Neural cell (in vitro differentiated cells): Measurements from ENCODE around the gene FNDC7. TPM values are rescaled to one million over a fixed set of nuclear protein-coding genes. Genes with fewer than 3 reads are reported as not detected.

Experiments
- H2AFZ ChIP-seq: fragments of 200-600, 300-800 bp; sonication (generic), shearing (Covaris generic); 2 replicates; pipeline ENCODE4 v1.6.0; 2014; ENCODE audit warnings: low read depth, mild to moderate bottlenecking, antibody characterized with exemption, low read length, moderate library complexity
- H3F3A ChIP-seq: fragments of 200-600 bp; shearing (Covaris generic); 2 replicates; pipeline ENCODE4 v1.6.1; 2016; ENCODE audit warnings: mild to moderate bottlenecking, moderate library complexity, mixed read lengths, antibody characterized with exemption, low read length; ENCODE audit not compliant: insufficient read depth, poor library complexity, severe bottlenecking
- H3K27ac ChIP-seq: fragments of 200-600, 300-800 bp; sonication (generic), shearing (Covaris generic); 2 replicates; pipeline ENCODE4 v1.5.1; 2014; ENCODE audit warnings: mild to moderate bottlenecking, low read length, moderate library complexity
- H3K27me3 ChIP-seq: fragments of 300-800, 200-600 bp; sonication (generic), shearing (Covaris generic); 2 replicates; pipeline ENCODE4 v1.6.0; 2014; ENCODE audit warnings: mild to moderate bottlenecking, low read depth, low read length, moderate library complexity; ENCODE audit not compliant: insufficient read depth
- H3K36me3 ChIP-seq: fragments of 300-800, 200-600 bp; sonication (generic), shearing (Covaris generic); 2 replicates; pipeline ENCODE4 v1.5.1; 2014; ENCODE audit warnings: mild to moderate bottlenecking, antibody characterized with exemption, low read length, moderate library complexity; ENCODE audit not compliant: insufficient read depth
- H3K4me2 ChIP-seq: fragments of 300-800, 200-600 bp; sonication (generic), shearing (Covaris generic); 2 replicates; pipeline ENCODE4 v1.6.0; 2014; ENCODE audit warnings: mild to moderate bottlenecking, low read length
- H3K4me3 ChIP-seq: fragments of 300-800, 200-600 bp; sonication (generic), shearing (Covaris generic); 2 replicates; pipeline ENCODE4 v1.5.1; 2014; ENCODE audit warnings: mild to moderate bottlenecking, low read length, moderate library complexity
- H3K79me2 ChIP-seq: fragments of 200-600 bp; shearing (Covaris generic); replicated peaks from 2 replicates; pipeline ENCODE4 v1.6.0; 2014; ENCODE audit warnings: mild to moderate bottlenecking, low read length, moderate library complexity; ENCODE audit not compliant: insufficient read depth
- H3K9ac ChIP-seq: fragments of 300-800, 200-600 bp; sonication (generic), shearing (Covaris generic); 2 replicates; pipeline ENCODE4 v1.6.1; 2016; ENCODE audit warnings: mild to moderate bottlenecking, low read length, mixed read lengths
- H3K9me2 ChIP-seq: fragments of 200-600 bp; shearing (Covaris generic); 2 replicates; pipeline ENCODE4 v1.6.1; 2016; ENCODE audit warnings: mild to moderate bottlenecking, low read length, mixed read lengths; ENCODE audit not compliant: insufficient read depth
- H3K9me3 ChIP-seq: fragments of 200-600, 300-800 bp; sonication (generic), shearing (Covaris generic); 2 replicates; pipeline ENCODE4 v1.6.1; 2016; ENCODE audit warnings: mild to moderate bottlenecking, mixed run types, low read length, moderate library complexity, mixed read lengths
- H4K20me1 ChIP-seq: fragments of 200-600 bp; shearing (Covaris generic); 2 replicates; pipeline ENCODE4 v1.6.1; 2016; ENCODE audit warnings: mild to moderate bottlenecking, mixed run types; ENCODE audit not compliant: insufficient read depth
- CTCF ChIP-seq: fragments of 450-650 bp; IDR thresholded peaks from 2 replicates; pipeline ENCODE4 v1.5.1; 2014; ENCODE audit warnings: antibody characterized with exemption, mild to moderate bottlenecking, moderate library complexity; ENCODE audit not compliant: poor library complexity, severe bottlenecking
- EP300 ChIP-seq: fragments of 450-650 bp; conservative IDR thresholded peaks from 2 replicates; pipeline ENCODE4 v1.6.1; 2014; ENCODE audit warnings: antibody characterized with exemption, mild to moderate bottlenecking, moderate library complexity; ENCODE audit not compliant: poor library complexity, severe bottlenecking
- EZH2 ChIP-seq: fragments of 200-600, 300-800 bp; shearing (Covaris generic), sonication (generic); IDR thresholded peaks from 2 replicates; pipeline ENCODE4 v1.6.1; 2014; ENCODE audit warnings: antibody characterized with exemption, low read length, borderline replicate concordance, mild to moderate bottlenecking; ENCODE audit not compliant: insufficient read depth, poor library complexity, severe bottlenecking
- MXI1 ChIP-seq: fragments of 450-650 bp; conservative IDR thresholded peaks from 2 replicates; pipeline ENCODE4 v1.6.1; 2014; ENCODE audit warnings: antibody characterized with exemption, mild to moderate bottlenecking; ENCODE audit not compliant: poor library complexity, severe bottlenecking
- POLR2AphosphoS5 ChIP-seq: IDR thresholded peaks from 2 replicates; pipeline ENCODE4 v1.6.1; 2012
- RAD21 ChIP-seq: fragments of 450-650 bp; conservative IDR thresholded peaks from 2 replicates; pipeline ENCODE4 v1.6.1; 2014; ENCODE audit warnings: antibody characterized with exemption, mild to moderate bottlenecking, moderate library complexity
- REST ChIP-seq: IDR thresholded peaks from 2 replicates; pipeline ENCODE4 v1.6.1; 2012; ENCODE audit warnings: borderline replicate concordance
- SMC3 ChIP-seq: fragments of 450-650 bp; conservative IDR thresholded peaks from 2 replicates; pipeline ENCODE4 v1.6.1; 2014; ENCODE audit warnings: antibody characterized with exemption, mild to moderate bottlenecking, moderate library complexity; ENCODE audit not compliant: poor library complexity
- TAF1 ChIP-seq: IDR thresholded peaks from 2 replicates; pipeline ENCODE4 v1.6.1; 2012; ENCODE audit warnings: low read depth
- polyA minus RNA-seq: library from RNA; depleted of rRNA, polyadenylated mRNA; stranded (reverse); fragments of >200 nt; gene quantifications from 2 replicates; pipeline ENCODE4 v1.2.3, GENCODE V29; 2014
- polyA plus RNA-seq: library from polyadenylated mRNA; depleted of rRNA; stranded (reverse); fragments of >200 nt; gene quantifications from 2 replicates; pipeline ENCODE4 v1.2.3, GENCODE V29; 2014

FNDC7 gene, protein sequence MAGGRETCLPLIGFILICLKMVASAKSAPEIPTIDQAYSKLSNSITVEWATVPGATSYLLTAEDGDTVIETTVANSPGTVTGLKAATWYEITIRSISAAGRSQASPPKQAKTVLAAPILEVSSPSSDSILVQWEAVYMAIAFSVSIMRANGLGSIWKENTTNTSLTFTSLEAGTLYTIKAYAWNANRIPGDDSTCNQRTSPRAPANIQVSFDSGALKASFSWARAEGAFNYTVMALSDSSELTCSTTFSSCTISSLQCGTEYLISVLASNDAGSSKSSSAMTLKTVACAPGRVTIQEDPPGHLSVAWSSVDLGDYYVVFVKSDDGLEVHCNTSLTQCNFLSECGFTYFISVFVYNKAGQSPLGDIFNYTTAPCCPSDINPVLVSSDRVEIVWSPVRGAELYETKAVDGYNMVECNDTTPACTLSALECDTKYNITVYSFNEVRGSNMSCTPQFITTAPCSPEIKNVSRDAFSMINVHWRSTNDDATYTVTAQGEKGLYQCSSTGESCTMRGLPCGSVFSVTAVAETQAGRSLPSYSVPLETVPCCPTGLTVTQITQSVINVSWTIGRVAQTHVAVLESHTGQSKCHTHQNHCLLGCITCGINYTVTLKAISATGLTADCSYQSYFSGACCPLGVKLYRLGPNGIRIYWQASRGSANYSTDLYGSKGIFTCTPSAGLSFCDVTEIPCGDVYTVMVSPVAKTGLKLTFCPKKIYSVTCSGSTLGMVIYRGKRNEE
- polyA plus RNA-seq (not detected in 2 replicates), polyA minus RNA-seq (not detected in 2 replicates)

- Histone ChIP-seq H3K9me3 (no peaks in the 10 kb centered on the region), H3K4me2 (no peak within 1 kb of the TSS), H3K36me3 (no peaks in the 10 kb centered on the region), H3K9me2 (no peaks in the 10 kb centered on the region), H2AFZ (no peak within 1 kb of the TSS), H3K27ac (no peak within 1 kb of the TSS), H3K9ac (no peak within 1 kb of the TSS), H3F3A (no peaks in the 10 kb centered on the region), H3K79me2 (no peaks in the 10 kb centered on the region), H3K4me3 (no peak within 1 kb of the TSS), H3K27me3 (no peaks in the 10 kb centered on the region), H4K20me1 (no peaks in the 10 kb centered on the region)
- TF ChIP-seq MXI1: no peak
- no peak for TF ChIP-seq EZH2
- no peak for TF ChIP-seq SMC3
- no peak for TF ChIP-seq CTCF
- no peak for TF ChIP-seq TAF1
- no peak for TF ChIP-seq RAD21
- TF ChIP-seq REST: no peak
- no peak for TF ChIP-seq POLR2AphosphoS5
- TF ChIP-seq EP300: no peak
Measured at GRCh38 chr1:108712606-108713150, at the start of gene FNDC7. Gene FNDC7, plus strand, starts transcription at chr1:108712908. Its CDS starts 26 bp downstream, at chr1:108712934.

- Histone ChIP-seq H3K79me2 (no peaks in the 10 kb centered on the region), H3K27me3 (no peaks in the 10 kb centered on the region), H4K20me1 (no peaks in the 10 kb centered on the region), H3K9me2 (no peaks in the 10 kb centered on the region), H3F3A (no peaks in the 10 kb centered on the region), H2AFZ (no peak overlapping the region), H3K36me3 (no peaks in the 10 kb centered on the region), H3K4me3 (no peak overlapping the region), H3K27ac (no peak overlapping the region), H3K9ac (no peak overlapping the region), H3K4me2 (no peak overlapping the region), H3K9me3 (no peaks in the 10 kb centered on the region)
- TF ChIP-seq MXI1: no peak
- TF ChIP-seq TAF1: no peak
- TF ChIP-seq REST: no peak
Measured at GRCh38 chr1:108663074-108663473, 49.6 kb upstream of the FNDC7 start.
